K562 treated with DMSO at 1 percent for 12 hours (cell line): Measurements from ENCODE around the gene ELP2. TPM values are rescaled to one million over a fixed set of nuclear protein-coding genes. Genes with fewer than 3 reads are reported as not detected.

Experiments used
- total RNA-seq: library from RNA; unstranded; fragments of 300-600 nt; gene quantifications from 2 replicates; pipeline ENCODE4 v1.2.3, GENCODE V29; 2022; ENCODE audit not compliant: insufficient read depth

The ELP2 gene, protein sequence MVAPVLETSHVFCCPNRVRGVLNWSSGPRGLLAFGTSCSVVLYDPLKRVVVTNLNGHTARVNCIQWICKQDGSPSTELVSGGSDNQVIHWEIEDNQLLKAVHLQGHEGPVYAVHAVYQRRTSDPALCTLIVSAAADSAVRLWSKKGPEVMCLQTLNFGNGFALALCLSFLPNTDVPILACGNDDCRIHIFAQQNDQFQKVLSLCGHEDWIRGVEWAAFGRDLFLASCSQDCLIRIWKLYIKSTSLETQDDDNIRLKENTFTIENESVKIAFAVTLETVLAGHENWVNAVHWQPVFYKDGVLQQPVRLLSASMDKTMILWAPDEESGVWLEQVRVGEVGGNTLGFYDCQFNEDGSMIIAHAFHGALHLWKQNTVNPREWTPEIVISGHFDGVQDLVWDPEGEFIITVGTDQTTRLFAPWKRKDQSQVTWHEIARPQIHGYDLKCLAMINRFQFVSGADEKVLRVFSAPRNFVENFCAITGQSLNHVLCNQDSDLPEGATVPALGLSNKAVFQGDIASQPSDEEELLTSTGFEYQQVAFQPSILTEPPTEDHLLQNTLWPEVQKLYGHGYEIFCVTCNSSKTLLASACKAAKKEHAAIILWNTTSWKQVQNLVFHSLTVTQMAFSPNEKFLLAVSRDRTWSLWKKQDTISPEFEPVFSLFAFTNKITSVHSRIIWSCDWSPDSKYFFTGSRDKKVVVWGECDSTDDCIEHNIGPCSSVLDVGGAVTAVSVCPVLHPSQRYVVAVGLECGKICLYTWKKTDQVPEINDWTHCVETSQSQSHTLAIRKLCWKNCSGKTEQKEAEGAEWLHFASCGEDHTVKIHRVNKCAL
- total RNA-seq: 41.4 and 57.7 TPM in 2 replicates

GRCh38 chr18:36129300-36130038, at the start of gene ELP2, which contains the start of gene SLC39A6:
ELP2 (plus strand) TSS chr18:36129899; CDS start chr18:36129934, 35 bp downstream.
SLC39A6 (minus strand) TSS chr18:36129340; CDS start chr18:36127007, 2,333 bp downstream.

DNA sequence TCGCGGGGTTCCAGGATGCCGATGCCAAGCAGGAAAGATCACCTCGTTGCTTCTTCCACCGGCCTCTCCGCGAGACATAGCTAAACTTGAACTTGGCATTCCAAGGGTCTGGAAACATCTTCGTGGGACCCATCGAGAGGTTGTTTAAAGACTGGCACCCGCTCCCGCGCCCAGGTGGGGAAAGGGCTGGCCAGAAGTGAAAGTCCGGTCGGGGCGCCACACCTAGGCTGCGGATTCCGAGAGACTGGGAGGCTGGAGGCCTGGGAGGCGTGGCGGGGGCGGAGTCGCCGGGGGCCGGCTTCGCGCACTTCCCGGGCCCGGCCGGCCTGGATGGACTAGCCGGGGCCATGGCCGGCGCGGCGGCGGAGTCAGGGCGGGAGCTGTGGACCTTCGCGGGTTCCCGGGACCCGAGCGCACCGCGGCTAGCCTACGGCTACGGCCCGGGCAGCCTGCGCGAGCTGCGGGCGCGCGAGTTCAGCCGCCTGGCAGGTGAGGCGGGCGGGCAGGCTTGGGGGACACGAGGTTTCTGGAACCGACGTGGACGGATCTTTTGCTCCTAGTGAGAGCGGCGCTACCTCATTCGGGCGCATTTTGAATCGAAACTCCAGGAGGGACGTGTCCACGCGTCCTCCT, 57.6 kb downstream of the ELP2 start, which contains the start of gene MOCOS:
TSS of gene MOCOS (plus strand) at position 305 of the 633 bp plus-strand sequence. CDS start at position 348, 43 bp downstream.

Other genes with a start within 250 kb of the ELP2 start
- gene RPRD1A, start 62.3 kb upstream of the ELP2 start, total RNA-seq: 18.4 and 46.1 TPM in 2 replicates
- gene SLC39A6, start 559 bp upstream of the ELP2 start, total RNA-seq: 7.6 and 13.6 TPM in 2 replicates
- gene MOCOS, start 57.6 kb downstream of the ELP2 start, total RNA-seq: 4.8 and 9.1 TPM in 2 replicates
- gene FHOD3, start 167.8 kb downstream of the ELP2 start, total RNA-seq: not detected in 2 replicates